Bronchial epithelial cell (primary cell): Measurements from ENCODE around the gene SFXN5. TPM values are rescaled to one million over a fixed set of nuclear protein-coding genes. Genes with fewer than 3 reads are reported as not detected.
A peak's percentile ranks its signal among the peaks of the same experiment; 100 is the strongest.

ENCODE experiments used
- DNase-seq: peaks from one replicate; pipeline ENCODE4 v3.0.0-alpha.2; 2010; ENCODE audit warnings: low read depth
- FAIRE-seq: peaks from 2 replicates; lab custom pipeline; 2011; peaks lifted over from hg19 to GRCh38; lab: Jason Lieb, UNC
- H3K27me3 ChIP-seq: 2 replicates; pipeline ENCODE4 v1.5.1; 2011; ENCODE audit warnings: low read length; ENCODE audit not compliant: control insufficient read depth, insufficient read depth
- H3K36me3 ChIP-seq: 2 replicates; pipeline ENCODE4 v1.5.1; 2011; ENCODE audit warnings: low read length; ENCODE audit not compliant: control insufficient read depth, insufficient read depth
- H3K4me3 ChIP-seq: 2 replicates; pipeline ENCODE4 v1.5.1; 2011; ENCODE audit warnings: mild to moderate bottlenecking, low read depth, low read length, control low read depth
- total RNA-seq: library from RNA; depleted of rRNA; stranded (reverse); fragments of >200 nt; gene quantifications from 2 replicates; pipeline ENCODE4 v1.2.1, GENCODE V29; 2014
- TF ChIP-seq, protein P1 (sequence below): IDR thresholded peaks from 2 replicates; pipeline ENCODE4 v1.5.1; 2011; ENCODE audit warnings: mild to moderate bottlenecking, moderate library complexity, low read length, control low read depth, inconsistent platforms; ENCODE audit not compliant: insufficient read depth, severe bottlenecking

SFXN5 gene
- total RNA-seq, 1 donor from 2014 or later, result 5.3 TPM

DNA sequence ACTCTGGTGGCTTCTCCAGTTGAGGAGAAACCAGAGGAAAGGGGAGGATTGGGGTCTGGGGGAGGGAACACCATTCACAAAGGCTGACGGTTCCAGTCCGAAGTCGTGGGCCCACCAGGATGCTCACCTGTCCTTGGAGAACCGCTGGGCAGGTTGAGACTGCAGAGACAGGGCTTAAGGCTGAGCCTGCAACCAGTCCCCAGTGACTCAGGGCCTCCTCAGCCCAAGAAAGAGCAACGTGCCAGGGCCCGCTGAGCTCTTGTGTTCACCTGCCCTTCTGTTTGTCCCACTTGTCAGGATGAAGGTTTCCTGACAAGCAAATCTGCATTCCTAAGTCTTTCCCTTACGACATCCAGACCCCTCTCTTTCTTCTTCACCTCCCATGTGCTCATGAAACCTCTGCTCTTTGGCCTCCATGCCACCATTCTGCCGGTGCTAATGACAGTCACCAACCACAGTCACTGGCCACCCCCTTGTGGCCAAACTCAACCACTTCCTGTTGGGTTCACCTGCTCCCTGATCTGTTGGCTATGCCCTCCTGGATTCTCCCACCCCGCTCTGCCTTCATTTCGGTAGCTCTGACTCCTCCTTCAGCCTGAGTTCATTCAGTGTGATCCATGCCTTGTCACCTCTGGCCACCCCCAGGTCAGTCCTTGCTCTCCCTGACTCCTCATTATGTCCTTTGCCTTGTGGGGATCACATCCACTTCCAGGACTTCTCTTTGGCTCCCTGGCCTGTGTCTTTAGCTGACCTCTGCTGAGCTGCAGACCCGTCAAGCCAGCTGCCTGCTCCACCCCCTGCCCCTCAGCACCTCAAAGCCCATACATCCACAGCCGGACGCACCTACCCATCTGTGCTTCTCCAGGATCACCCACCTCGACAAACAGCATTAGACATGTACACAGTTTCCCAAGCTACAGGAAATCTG is 136.6 kb downstream of the SFXN5 start:
- TF ChIP-seq, protein P1, sequence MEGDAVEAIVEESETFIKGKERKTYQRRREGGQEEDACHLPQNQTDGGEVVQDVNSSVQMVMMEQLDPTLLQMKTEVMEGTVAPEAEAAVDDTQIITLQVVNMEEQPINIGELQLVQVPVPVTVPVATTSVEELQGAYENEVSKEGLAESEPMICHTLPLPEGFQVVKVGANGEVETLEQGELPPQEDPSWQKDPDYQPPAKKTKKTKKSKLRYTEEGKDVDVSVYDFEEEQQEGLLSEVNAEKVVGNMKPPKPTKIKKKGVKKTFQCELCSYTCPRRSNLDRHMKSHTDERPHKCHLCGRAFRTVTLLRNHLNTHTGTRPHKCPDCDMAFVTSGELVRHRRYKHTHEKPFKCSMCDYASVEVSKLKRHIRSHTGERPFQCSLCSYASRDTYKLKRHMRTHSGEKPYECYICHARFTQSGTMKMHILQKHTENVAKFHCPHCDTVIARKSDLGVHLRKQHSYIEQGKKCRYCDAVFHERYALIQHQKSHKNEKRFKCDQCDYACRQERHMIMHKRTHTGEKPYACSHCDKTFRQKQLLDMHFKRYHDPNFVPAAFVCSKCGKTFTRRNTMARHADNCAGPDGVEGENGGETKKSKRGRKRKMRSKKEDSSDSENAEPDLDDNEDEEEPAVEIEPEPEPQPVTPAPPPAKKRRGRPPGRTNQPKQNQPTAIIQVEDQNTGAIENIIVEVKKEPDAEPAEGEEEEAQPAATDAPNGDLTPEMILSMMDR, result peak; percentile 63
- no peaks in the 10 kb centered on the region for H3K36me3 ChIP-seq
- DNase-seq (peak; percentile 95), FAIRE-seq (no peak)
- no peak overlapping the region for H3K4me3 ChIP-seq
- peaks cover 2% of the 10 kb centered on the region for H3K27me3 ChIP-seq

DNA sequence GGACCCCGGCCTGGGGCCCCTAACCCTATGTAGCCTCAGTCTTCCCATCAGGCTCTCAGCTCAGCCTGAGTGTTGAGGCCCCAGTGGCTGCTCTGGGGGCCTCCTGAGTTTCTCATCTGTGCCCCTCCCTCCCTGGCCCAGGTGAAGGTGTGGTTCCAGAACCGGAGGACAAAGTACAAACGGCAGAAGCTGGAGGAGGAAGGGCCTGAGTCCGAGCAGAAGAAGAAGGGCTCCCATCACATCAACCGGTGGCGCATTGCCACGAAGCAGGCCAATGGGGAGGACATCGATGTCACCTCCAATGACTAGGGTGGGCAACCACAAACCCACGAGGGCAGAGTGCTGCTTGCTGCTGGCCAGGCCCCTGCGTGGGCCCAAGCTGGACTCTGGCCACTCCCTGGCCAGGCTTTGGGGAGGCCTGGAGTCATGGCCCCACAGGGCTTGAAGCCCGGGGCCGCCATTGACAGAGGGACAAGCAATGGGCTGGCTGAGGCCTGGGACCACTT is 137.8 kb downstream of the SFXN5 start:
- TF ChIP-seq, protein P1, result no peak
- no peak for FAIRE-seq
- DNase-seq, result no peak

DNA sequence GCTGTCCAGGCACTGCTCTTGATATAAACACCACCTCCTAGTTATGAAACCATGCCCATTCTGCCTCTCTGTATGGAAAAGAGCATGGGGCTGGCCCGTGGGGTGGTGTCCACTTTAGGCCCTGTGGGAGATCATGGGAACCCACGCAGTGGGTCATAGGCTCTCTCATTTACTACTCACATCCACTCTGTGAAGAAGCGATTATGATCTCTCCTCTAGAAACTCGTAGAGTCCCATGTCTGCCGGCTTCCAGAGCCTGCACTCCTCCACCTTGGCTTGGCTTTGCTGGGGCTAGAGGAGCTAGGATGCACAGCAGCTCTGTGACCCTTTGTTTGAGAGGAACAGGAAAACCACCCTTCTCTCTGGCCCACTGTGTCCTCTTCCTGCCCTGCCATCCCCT is 138.3 kb downstream of the SFXN5 start:
- Histone ChIP-seq H3K4me3 (no peak overlapping the region), H3K27me3 (peaks cover 15% of the 10 kb centered on the region), H3K36me3 (no peaks in the 10 kb centered on the region)
- FAIRE-seq (no peak), DNase-seq (no peak)
- TF ChIP-seq, protein P1, result no peak

More for the DNA sequence above, 137.8 kb downstream of the SFXN5 start:
- Histone ChIP-seq H3K27me3 (peaks cover 10% of the 10 kb centered on the region), H3K4me3 (no peak overlapping the region), H3K36me3 (no peaks in the 10 kb centered on the region)

DNA sequence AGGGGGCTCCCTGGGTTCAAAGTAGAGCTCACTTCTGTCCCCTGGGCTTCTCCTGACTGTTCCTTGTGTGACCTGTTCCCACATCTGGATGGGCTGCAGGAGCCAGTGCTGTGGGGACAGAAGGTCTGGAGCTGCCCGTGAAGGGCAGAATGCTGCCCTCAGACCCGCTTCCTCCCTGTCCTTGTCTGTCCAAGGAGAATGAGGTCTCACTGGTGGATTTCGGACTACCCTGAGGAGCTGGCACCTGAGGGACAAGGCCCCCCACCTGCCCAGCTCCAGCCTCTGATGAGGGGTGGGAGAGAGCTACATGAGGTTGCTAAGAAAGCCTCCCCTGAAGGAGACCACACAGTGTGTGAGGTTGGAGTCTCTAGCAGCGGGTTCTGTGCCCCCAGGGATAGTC is 138.7 kb downstream of the SFXN5 start:
- H3K4me3 ChIP-seq, result no peak overlapping the region
- FAIRE-seq, result no peak
- peaks cover 19% of the 10 kb centered on the region for H3K27me3 ChIP-seq
- TF ChIP-seq, protein P1, result no peak
- H3K36me3 ChIP-seq, result no peaks in the 10 kb centered on the region
- no peak for DNase-seq

DNA sequence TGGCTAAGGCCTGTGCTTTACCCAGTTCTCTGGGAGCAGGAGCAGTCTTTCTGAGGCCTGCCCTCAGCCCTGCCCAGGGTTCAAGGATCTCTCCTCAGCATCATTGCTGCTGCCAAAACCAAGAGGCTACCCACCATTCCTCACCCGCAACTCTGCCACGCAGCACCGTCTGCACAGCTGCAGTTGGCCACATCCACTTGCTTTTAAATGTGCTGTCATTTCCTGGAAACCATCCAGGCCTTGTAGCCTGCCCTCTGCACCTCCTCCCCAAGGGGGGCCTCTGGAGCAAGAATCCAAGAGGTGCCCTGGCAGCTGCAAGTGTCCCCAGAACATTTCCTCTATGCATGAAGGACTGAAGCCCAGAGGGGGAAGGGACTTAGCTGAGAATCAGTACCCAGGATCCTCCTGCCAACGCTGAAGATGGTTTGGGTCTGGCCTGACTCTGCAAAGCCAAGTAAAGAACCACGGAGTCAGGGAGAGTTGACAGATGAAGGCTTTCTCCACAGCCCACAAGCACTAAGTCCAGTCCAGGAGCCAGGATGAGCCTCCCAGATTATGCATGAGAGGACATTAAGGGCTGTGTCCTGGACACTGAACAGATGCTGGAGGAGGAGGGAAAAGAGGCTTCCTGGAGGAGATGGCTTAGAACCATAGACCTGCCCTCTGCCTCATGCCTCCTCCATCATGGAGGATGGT is 139.3 kb downstream of the SFXN5 start:
- peaks cover 20% of the 10 kb centered on the region for H3K27me3 ChIP-seq
- FAIRE-seq (no peak), DNase-seq (peak; percentile 33)
- H3K36me3 ChIP-seq, result no peaks in the 10 kb centered on the region
- TF ChIP-seq, protein P1, result no peak
- H3K4me3 ChIP-seq, result no peak overlapping the region
